Amniotic stem cell (primary cell): ENCODE data around the gene PHF3.

ENCODE experiments used
- DNase-seq: peaks from one replicate; lab custom pipeline; 2025; lab: John Stamatoyannopoulos, UW

The PHF3 gene

DNA sequence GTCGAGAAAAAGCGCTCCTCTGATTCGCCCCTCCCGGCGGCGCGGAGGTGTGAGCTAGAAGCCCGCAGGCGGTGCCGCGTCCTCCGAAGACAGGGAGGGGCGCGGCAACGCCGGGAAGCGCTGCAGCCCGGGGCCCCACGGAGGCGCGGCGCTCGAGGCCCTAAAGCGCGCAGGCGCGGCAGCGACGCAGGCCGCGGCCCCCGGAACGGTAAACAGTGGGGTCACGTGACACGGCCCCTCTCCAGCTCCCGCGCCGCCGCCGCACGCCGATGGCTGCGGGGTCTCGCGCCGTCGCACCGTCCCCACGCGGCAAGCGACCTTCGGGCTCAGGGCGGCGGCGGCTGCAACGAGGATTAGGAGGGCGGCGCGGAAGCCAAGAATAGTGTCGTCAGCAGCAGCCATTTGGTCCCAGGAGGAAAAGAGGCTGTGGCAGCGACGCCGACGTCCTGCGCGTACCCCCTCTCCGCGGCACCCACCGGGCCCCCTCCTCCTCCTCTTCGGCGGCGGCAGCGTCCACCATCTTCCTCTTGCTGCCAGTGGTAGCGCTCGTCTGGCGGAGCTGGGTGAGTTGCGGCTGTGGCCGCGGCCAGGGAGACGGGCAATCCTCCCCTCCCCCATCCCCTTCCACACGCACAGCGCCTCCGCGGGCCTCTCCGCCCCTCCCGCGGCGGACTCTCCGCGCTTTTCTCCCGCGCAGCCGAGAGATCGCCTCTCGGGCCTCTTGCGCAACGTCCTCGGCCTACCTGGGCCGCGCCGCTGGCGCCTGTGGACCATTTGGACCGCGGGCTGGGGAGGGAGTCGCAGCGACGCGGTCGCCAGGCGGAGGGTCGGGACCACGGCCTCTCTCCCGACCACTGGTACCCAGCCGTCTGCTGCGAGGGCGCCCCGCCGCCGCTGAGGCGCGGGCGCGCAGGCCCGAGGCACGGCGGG lies at the start of gene PHF3:
PHF3 (plus strand) TSS at position 215 of the 930 bp plus-strand sequence. CDS start 10,750 bp downstream, outside the sequence.
- DNase-seq = peak; percentile 51

DNA sequence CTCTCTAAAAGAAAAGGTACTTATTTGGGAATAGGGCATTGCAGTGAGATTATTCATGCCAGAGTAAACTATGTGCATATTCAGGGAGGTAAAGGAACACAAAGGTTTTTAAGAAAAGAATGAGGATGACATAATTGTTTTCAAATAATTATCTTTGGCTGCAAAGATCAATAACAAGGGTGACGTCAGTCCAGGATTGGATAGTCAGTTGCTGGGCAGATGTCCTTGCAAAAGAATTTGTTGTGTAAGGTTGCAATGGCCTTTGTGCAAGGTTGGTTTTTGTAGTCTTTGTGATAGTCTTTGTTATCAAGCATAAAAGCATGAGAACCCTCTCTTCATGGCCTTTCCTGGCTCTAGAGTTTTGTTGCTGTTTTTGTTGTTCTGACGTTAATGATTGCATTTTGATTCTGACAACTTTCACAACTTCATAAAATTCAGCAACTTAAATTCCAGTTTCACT lies 45.6 kb upstream of the PHF3 start:
- no peak for DNase-seq

DNA sequence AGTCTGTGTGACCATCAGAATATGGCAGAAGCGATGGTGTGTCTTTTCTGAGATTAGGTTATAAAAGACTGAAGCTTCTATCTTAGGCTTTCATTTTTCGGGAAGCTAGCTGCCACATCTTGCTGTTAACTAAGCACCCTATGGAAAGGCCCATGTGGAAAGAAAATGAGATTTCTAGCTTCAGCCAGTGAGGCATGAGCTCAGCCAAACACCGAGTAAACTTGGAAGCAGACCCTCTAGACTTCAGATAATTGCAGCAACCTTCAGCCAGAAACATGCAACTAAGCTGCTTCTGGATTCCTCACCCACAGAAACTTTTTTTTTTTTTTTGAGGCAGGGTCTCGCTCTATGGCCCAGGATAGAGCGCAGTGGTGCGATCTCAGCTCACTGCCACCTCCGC lies 42.7 kb upstream of the PHF3 start:
- no peak for DNase-seq

DNA sequence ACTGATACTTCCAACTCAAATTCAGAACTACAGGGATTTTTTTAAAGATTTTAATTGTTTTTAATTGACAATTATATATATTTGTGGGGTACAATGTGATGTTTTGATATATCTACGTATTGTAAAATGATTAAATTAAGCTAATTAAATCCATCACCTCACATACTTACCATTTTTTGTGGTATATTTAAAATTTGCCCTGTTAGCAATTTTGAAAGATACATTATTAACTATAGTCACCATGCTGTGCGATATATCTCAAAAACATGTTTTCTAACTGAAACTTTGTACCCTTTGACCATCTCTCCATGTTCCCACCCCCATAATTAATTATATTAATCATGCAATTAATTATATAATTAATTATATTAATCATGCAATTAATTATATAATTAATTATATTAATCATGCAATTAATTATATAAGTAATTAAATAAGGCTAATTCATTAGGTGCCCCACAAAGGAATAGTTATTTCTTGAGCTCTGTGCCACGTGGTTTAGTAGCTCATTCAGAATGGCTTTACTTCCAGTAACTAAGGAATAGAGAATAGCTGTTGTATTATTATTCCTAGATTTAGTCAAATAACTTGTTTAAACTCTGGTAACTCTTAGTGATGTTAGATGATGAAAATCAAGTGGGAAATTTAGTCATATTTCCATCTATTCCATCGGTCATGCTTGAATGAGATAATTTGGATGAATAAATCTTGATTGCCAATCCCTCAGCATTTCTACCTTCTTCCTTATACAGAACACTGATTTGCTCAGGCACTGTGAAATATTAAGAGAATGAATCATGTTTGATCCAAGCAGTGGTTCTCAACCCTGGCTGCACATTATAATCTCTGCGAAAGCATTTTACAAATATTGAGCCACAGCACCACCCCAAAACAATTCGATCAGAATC lies 38.2 kb upstream of the PHF3 start:
- no peak for DNase-seq

GRCh38 chr6:63598049-63599036 lies 37.3 kb upstream of the PHF3 start:
- no peak for DNase-seq

GRCh38 chr6:63599243-63599642 lies 36.4 kb upstream of the PHF3 start:
- no peak for DNase-seq

GRCh38 chr6:63600136-63600535 lies 35.5 kb upstream of the PHF3 start:
- no peak for DNase-seq

DNA sequence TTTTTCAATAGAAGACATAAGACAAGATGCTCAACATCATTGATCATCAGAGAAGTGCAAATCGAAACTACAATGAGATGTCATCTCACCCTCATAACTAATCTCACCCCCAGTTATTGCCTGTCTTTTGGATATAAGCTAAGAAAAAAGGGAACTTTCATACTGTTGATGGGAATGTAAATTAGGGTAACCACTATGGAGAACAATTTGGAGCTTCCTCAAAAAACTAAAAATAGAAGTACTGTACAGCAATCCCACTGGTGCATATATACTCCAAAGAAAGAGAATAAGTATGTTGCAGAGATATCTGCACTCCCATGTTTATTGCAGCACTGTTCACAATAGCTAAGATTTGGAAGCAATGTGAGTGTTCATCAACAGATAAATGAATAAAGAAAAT lies 26.4 kb upstream of the PHF3 start:
- DNase-seq = no peak

DNA sequence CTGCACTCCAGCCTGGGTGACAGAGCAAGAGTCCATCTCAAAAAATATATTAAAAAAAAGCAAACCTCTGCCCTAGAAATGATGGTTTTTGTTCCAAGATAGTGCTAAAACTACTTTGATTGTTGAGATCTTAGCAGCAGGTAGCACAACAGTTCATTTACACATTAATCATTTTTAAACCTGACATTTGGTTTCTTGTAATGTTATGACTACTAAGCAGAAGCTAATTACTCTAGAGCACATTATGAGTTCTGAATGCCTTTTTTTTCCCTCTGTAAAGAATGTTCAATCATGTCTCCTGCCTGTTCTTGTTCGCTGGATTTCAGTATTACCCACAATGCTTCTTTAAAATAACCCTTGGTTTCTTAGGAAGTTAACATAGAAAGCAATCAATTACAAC lies 24.7 kb upstream of the PHF3 start:
- no peak for DNase-seq

- DNase-seq = no peak
Measured at GRCh38 chr6:63611560-63611959, 24.0 kb upstream of the PHF3 start.

DNA sequence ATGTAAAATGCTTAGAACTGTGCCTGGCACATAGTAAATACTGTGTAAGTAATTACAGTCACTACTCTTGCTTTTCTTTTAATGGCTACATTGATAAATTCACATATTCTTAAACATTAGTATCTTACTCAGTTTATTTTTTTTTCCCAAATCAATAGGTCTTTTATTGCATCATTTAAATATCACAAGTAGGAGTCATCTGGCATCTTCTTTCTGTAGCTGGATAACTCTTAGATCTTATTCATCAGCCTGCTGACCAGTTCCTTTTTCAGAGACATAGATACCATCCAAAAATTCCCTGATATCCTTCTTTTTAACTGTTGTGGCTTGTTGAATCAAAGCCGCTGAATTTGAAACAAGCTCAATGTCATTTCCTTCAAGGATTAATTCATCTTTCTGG lies 20.0 kb upstream of the PHF3 start:
- DNase-seq = no peak

DNA sequence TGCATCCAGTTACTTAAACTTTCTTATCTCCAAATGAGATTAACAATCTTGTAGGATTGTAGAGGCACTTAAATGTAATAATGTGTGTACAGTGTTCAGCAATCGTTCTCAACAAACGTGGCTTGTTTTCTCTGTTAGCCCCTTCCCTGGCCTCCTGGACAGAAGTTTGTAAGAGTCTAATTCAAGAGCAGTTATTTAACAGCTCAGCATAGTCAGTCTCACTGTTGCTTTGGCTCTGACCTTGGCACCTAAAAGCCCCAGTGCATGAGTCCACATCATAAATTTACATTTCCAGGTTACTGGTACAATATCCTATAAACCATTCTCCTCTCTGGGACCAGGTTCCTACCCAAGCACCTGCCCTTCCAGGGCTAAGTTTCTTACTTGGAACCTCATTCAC lies 11.5 kb upstream of the PHF3 start:
- no peak for DNase-seq

GRCh38 chr6:63630466-63630865 lies 5.1 kb upstream of the PHF3 start:
- no peak for DNase-seq

DNA sequence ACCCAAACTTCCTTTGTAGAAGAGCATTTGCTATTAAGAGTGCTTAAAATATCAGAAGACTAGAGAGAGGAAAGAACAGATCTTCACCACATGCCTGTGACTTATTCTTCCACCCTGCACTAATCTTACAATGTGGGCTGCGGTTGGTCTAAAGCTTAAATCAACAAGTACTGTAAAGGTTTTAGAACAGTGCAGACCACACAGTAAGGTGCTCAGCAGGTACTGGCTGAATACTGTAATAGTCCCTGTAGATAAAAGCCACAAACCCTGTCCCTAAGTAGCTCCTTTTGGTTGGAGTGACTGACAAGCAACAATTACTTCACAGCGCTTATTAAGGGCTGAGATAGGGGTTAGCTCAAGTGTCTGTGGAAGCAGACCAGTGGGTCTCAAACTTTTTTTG lies 972 bp upstream of the PHF3 start:
- DNase-seq = no peak

- DNase-seq = no peak
Measured at GRCh38 chr6:63635215-63635587, 401 bp upstream of the PHF3 start.

- no peak for DNase-seq
Measured at GRCh38 chr6:63636518-63637021, 968 bp downstream of the PHF3 start.

- no peak for DNase-seq
Measured at GRCh38 chr6:63637865-63638445, 2.4 kb downstream of the PHF3 start.

GRCh38 chr6:63640062-63640461 lies 4.5 kb downstream of the PHF3 start:
- DNase-seq = no peak

DNA sequence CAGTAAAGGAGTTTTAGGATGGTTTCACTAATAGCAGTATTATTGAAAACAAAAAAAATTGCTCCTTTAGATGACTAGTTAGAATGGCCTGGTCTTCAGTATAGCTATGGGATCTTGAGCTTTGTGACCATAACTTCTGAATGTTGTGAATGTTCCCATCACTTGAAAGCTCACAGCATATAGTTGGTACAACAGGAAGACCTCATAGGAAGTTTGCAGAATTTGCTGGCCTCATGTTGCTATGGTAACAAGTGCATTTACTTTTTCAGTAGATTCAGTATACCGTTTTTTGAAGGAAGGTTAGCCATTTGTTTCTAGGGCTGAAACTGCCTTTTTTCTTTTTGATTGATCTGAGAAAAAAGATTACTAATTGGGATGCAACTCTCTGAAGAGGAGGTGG lies 8.3 kb downstream of the PHF3 start:
- DNase-seq = no peak

GRCh38 chr6:63644668-63645326 lies 9.2 kb downstream of the PHF3 start:
- DNase-seq = no peak
